ENCODE measurements around the gene RAB11FIP3.
"Not testable (repeated sequence)": the region's sequence is repeated elsewhere in the genome, so short reads cannot be mapped to it uniquely, and the experiment has no call there.

The RAB11FIP3 gene

GRCh38 chr16:506246-506546, 80.7 kb downstream of the RAB11FIP3 start:
- no peak overlapping the region for H3K9ac ChIP-seq (ENCODE audit: low read depth in 1 of 2, low read length in 2 of 2)
- H3K27ac ChIP-seq (ENCODE audit: low read depth, low read length), result no peak overlapping the region
- no peaks in the 10 kb centered on the region for H3K9me3 ChIP-seq (ENCODE audit: control insufficient read depth in 1 of 2, low read length in 2 of 2)
- no peak overlapping the region for H3K4me3 ChIP-seq (ENCODE audit: low read depth in 1 of 2, low read length in 2 of 2)
- peaks cover 6 to 36% of the 10 kb centered on the region in 2 donors for H3K36me3 ChIP-seq (ENCODE audit: control insufficient read depth in 1 of 2, insufficient read depth in 2 of 2, low read length in 2 of 2)
- H3K4me1 ChIP-seq (ENCODE audit: control insufficient read depth in 1 of 2, insufficient read depth in 2 of 2, low read length in 2 of 2), result peaks cover 14 to 24% of the 10 kb centered on the region in 2 donors
- no peaks in the 10 kb centered on the region for H3K27me3 ChIP-seq (ENCODE audit: control insufficient read depth in 1 of 2, insufficient read depth in 2 of 2, low read length in 2 of 2)

- peaks cover 7 to 14% of the 10 kb centered on the region in 2 donors for H3K4me1 ChIP-seq (ENCODE audit: control insufficient read depth in 1 of 2, insufficient read depth in 2 of 2, low read length in 2 of 2)
- H3K27me3 ChIP-seq (ENCODE audit: control insufficient read depth in 1 of 2, insufficient read depth in 2 of 2, low read length in 2 of 2); H3K27ac ChIP-seq (ENCODE audit: low read depth, low read length); H3K9me3 ChIP-seq (ENCODE audit: control insufficient read depth in 1 of 2, low read length in 2 of 2); H3K4me3 ChIP-seq (ENCODE audit: low read depth in 1 of 2, low read length in 2 of 2); H3K9ac ChIP-seq (ENCODE audit: low read depth in 1 of 2, low read length in 2 of 2): not testable (repeated sequence)
- peaks cover 6 to 36% of the 10 kb centered on the region in 2 donors for H3K36me3 ChIP-seq (ENCODE audit: control insufficient read depth in 1 of 2, insufficient read depth in 2 of 2, low read length in 2 of 2)
Observed at GRCh38 chr16:507527-507926, 82.1 kb downstream of the RAB11FIP3 start.

GRCh38 chr16:507996-508395, 82.5 kb downstream of the RAB11FIP3 start:
- H3K9me3 ChIP-seq (ENCODE audit: control insufficient read depth in 1 of 2, low read length in 2 of 2), result no peaks in the 10 kb centered on the region
- no peak overlapping the region for H3K9ac ChIP-seq (ENCODE audit: low read depth in 1 of 2, low read length in 2 of 2)
- no peak overlapping the region for H3K27ac ChIP-seq (ENCODE audit: low read depth, low read length)
- peaks cover 6 to 36% of the 10 kb centered on the region in 2 donors for H3K36me3 ChIP-seq (ENCODE audit: control insufficient read depth in 1 of 2, insufficient read depth in 2 of 2, low read length in 2 of 2)
- H3K27me3 ChIP-seq (ENCODE audit: control insufficient read depth in 1 of 2, insufficient read depth in 2 of 2, low read length in 2 of 2), result no peaks in the 10 kb centered on the region
- peaks cover 3 to 9% of the 10 kb centered on the region in 2 donors for H3K4me1 ChIP-seq (ENCODE audit: control insufficient read depth in 1 of 2, insufficient read depth in 2 of 2, low read length in 2 of 2)
- no peak overlapping the region for H3K4me3 ChIP-seq (ENCODE audit: low read depth in 1 of 2, low read length in 2 of 2)

- Histone ChIP-seq H3K9ac (ENCODE audit: low read depth in 1 of 2, low read length in 2 of 2) (no peak overlapping the region), H3K27me3 (ENCODE audit: control insufficient read depth in 1 of 2, insufficient read depth in 2 of 2, low read length in 2 of 2) (no peaks in the 10 kb centered on the region), H3K4me1 (ENCODE audit: control insufficient read depth in 1 of 2, insufficient read depth in 2 of 2, low read length in 2 of 2) (peaks cover 0 to 5% of the 10 kb centered on the region in 2 donors), H3K36me3 (ENCODE audit: control insufficient read depth in 1 of 2, insufficient read depth in 2 of 2, low read length in 2 of 2) (peaks cover 6 to 41% of the 10 kb centered on the region in 2 donors), H3K4me3 (ENCODE audit: low read depth in 1 of 2, low read length in 2 of 2) (no peak overlapping the region), H3K27ac (ENCODE audit: low read depth, low read length) (no peak overlapping the region), H3K9me3 (ENCODE audit: control insufficient read depth in 1 of 2, low read length in 2 of 2) (no peaks in the 10 kb centered on the region)
Observed at GRCh38 chr16:508884-509736, 83.7 kb downstream of the RAB11FIP3 start.

GRCh38 chr16:510066-510825, 84.8 kb downstream of the RAB11FIP3 start:
- Histone ChIP-seq H3K27me3 (ENCODE audit: control insufficient read depth in 1 of 2, insufficient read depth in 2 of 2, low read length in 2 of 2) (no peaks in the 10 kb centered on the region), H3K4me3 (ENCODE audit: low read depth in 1 of 2, low read length in 2 of 2) (no peak overlapping the region), H3K36me3 (ENCODE audit: control insufficient read depth in 1 of 2, insufficient read depth in 2 of 2, low read length in 2 of 2) (peaks cover 6 to 48% of the 10 kb centered on the region in 2 donors), H3K9me3 (ENCODE audit: control insufficient read depth in 1 of 2, low read length in 2 of 2) (no peaks in the 10 kb centered on the region), H3K27ac (ENCODE audit: low read depth, low read length) (no peak overlapping the region), H3K4me1 (ENCODE audit: control insufficient read depth in 1 of 2, insufficient read depth in 2 of 2, low read length in 2 of 2) (peaks cover 0 to 5% of the 10 kb centered on the region in 2 donors), H3K9ac (ENCODE audit: low read depth in 1 of 2, low read length in 2 of 2) (no peak overlapping the region)

GRCh38 chr16:512802-513201, 87.4 kb downstream of the RAB11FIP3 start:
- Histone ChIP-seq H3K4me1 (ENCODE audit: control insufficient read depth in 1 of 2, insufficient read depth in 2 of 2, low read length in 2 of 2) (peaks cover 0 to 5% of the 10 kb centered on the region in 2 donors), H3K36me3 (ENCODE audit: control insufficient read depth in 1 of 2, insufficient read depth in 2 of 2, low read length in 2 of 2) (peaks cover 14 to 46% of the 10 kb centered on the region in 2 donors), H3K4me3 (ENCODE audit: low read depth in 1 of 2, low read length in 2 of 2) (no peak overlapping the region), H3K27me3 (ENCODE audit: control insufficient read depth in 1 of 2, insufficient read depth in 2 of 2, low read length in 2 of 2) (no peaks in the 10 kb centered on the region), H3K9me3 (ENCODE audit: control insufficient read depth in 1 of 2, low read length in 2 of 2) (no peaks in the 10 kb centered on the region), H3K9ac (ENCODE audit: low read depth in 1 of 2, low read length in 2 of 2) (no peak overlapping the region), H3K27ac (ENCODE audit: low read depth, low read length) (no peak overlapping the region)

- Histone ChIP-seq H3K4me3 (ENCODE audit: low read depth in 1 of 2, low read length in 2 of 2) (no peak overlapping the region), H3K36me3 (ENCODE audit: control insufficient read depth in 1 of 2, insufficient read depth in 2 of 2, low read length in 2 of 2) (peaks cover 14 to 49% of the 10 kb centered on the region in 2 donors), H3K27ac (ENCODE audit: low read depth, low read length) (no peak overlapping the region), H3K9ac (ENCODE audit: low read depth in 1 of 2, low read length in 2 of 2) (no peak overlapping the region), H3K27me3 (ENCODE audit: control insufficient read depth in 1 of 2, insufficient read depth in 2 of 2, low read length in 2 of 2) (no peaks in the 10 kb centered on the region), H3K4me1 (ENCODE audit: control insufficient read depth in 1 of 2, insufficient read depth in 2 of 2, low read length in 2 of 2) (peaks cover 0 to 5% of the 10 kb centered on the region in 2 donors), H3K9me3 (ENCODE audit: control insufficient read depth in 1 of 2, low read length in 2 of 2) (no peaks in the 10 kb centered on the region)
Observed at GRCh38 chr16:513950-514349, 88.5 kb downstream of the RAB11FIP3 start.

GRCh38 chr16:515175-515938, 89.9 kb downstream of the RAB11FIP3 start:
- Histone ChIP-seq H3K27me3 (ENCODE audit: control insufficient read depth in 1 of 2, insufficient read depth in 2 of 2, low read length in 2 of 2) (no peaks in the 10 kb centered on the region), H3K9me3 (ENCODE audit: control insufficient read depth in 1 of 2, low read length in 2 of 2) (no peaks in the 10 kb centered on the region), H3K4me1 (ENCODE audit: control insufficient read depth in 1 of 2, insufficient read depth in 2 of 2, low read length in 2 of 2) (no peaks in the 10 kb centered on the region), H3K4me3 (ENCODE audit: low read depth in 1 of 2, low read length in 2 of 2) (no peak overlapping the region), H3K9ac (ENCODE audit: low read depth in 1 of 2, low read length in 2 of 2) (no peak overlapping the region), H3K36me3 (ENCODE audit: control insufficient read depth in 1 of 2, insufficient read depth in 2 of 2, low read length in 2 of 2) (peaks cover 10 to 52% of the 10 kb centered on the region in 2 donors), H3K27ac (ENCODE audit: low read depth, low read length) (no peak overlapping the region)

GRCh38 chr16:515939-516226, 90.4 kb downstream of the RAB11FIP3 start:
- H3K4me3 ChIP-seq (ENCODE audit: low read depth in 1 of 2, low read length in 2 of 2), result no peak overlapping the region
- peaks cover 0 to under 1% of the 10 kb centered on the region in 2 donors for H3K4me1 ChIP-seq (ENCODE audit: control insufficient read depth in 1 of 2, insufficient read depth in 2 of 2, low read length in 2 of 2)
- peaks cover 14 to 53% of the 10 kb centered on the region in 2 donors for H3K36me3 ChIP-seq (ENCODE audit: control insufficient read depth in 1 of 2, insufficient read depth in 2 of 2, low read length in 2 of 2)

GRCh38 chr16:516301-516700, 90.9 kb downstream of the RAB11FIP3 start:
- H3K27ac ChIP-seq (ENCODE audit: low read depth, low read length), result no peak overlapping the region
- peaks cover 0 to 4% of the 10 kb centered on the region in 2 donors for H3K4me1 ChIP-seq (ENCODE audit: control insufficient read depth in 1 of 2, insufficient read depth in 2 of 2, low read length in 2 of 2)
- H3K9me3 ChIP-seq (ENCODE audit: control insufficient read depth in 1 of 2, low read length in 2 of 2), result no peaks in the 10 kb centered on the region
- no peak overlapping the region for H3K4me3 ChIP-seq (ENCODE audit: low read depth in 1 of 2, low read length in 2 of 2)
- no peaks in the 10 kb centered on the region for H3K27me3 ChIP-seq (ENCODE audit: control insufficient read depth in 1 of 2, insufficient read depth in 2 of 2, low read length in 2 of 2)
- peaks cover 18 to 57% of the 10 kb centered on the region in 2 donors for H3K36me3 ChIP-seq (ENCODE audit: control insufficient read depth in 1 of 2, insufficient read depth in 2 of 2, low read length in 2 of 2)
- H3K9ac ChIP-seq (ENCODE audit: low read depth in 1 of 2, low read length in 2 of 2), result no peak overlapping the region

More at GRCh38 chr16:515939-516226, 90.4 kb downstream of the RAB11FIP3 start:
- H3K27ac ChIP-seq (ENCODE audit: low read depth, low read length), result no peak overlapping the region
- H3K9ac ChIP-seq (ENCODE audit: low read depth in 1 of 2, low read length in 2 of 2), result no peak overlapping the region
- no peaks in the 10 kb centered on the region for H3K9me3 ChIP-seq (ENCODE audit: control insufficient read depth in 1 of 2, low read length in 2 of 2)
- no peaks in the 10 kb centered on the region for H3K27me3 ChIP-seq (ENCODE audit: control insufficient read depth in 1 of 2, insufficient read depth in 2 of 2, low read length in 2 of 2)
